HepG2 (cell line): ENCODE measurements around the gene LRRTM2. TPM values are rescaled to one million over a fixed set of nuclear protein-coding genes. Genes with fewer than 3 reads are reported as not detected.

Experiments
- ATAC-seq: fragments of 200-7000 bp; cut with Tn5 transposase; 3 replicates; pipeline ENCODE4 v1.9.1; 2020; ENCODE audit warnings: mild to moderate bottlenecking, moderate library complexity
- BruUV-seq: library from RNA; stranded (reverse); fragments of 400-500 nt; replicated peaks from 2 replicates; lab custom pipeline; 2021; lab: Mats Ljungman, UMichigan
- CTCF ChIA-PET: fragments of 300-600 bp; formaldehyde crosslinking; extraction: SDS; loops from one replicate; lab custom pipeline; 2021; ENCODE audit warnings: low total read pairs, inconsistent platforms, low intra/inter-chr PET ratio; lab: Yijun Ruan, JAX
- POLR2A ChIA-PET: fragments of 350-600 bp; sonication (Branson Sonifier 250); formaldehyde crosslinking; loops from one replicate; lab custom pipeline; 2020; ENCODE audit warnings: antibody characterized with exemption, inconsistent platforms; lab: Yijun Ruan, JAX
- DNase-seq: peaks from one replicate; pipeline ENCODE4 v3.0.0-alpha.2; 2015; ENCODE audit warnings: low spot score
- FAIRE-seq: peaks from 3 replicates; lab custom pipeline; 2011; peaks lifted over from hg19 to GRCh38; lab: Jason Lieb, UNC
- H2AFZ ChIP-seq: one replicate; pipeline ENCODE4 v1.6.1; 2011; ENCODE audit warnings: low read length, inconsistent platforms
- H3K27ac ChIP-seq: fragments of 300-600 bp; 3 replicates; pipeline ENCODE4 v1.8.0; 2011; ENCODE audit warnings: mixed run types, mild to moderate bottlenecking, mixed read lengths, low read length, inconsistent platforms; ENCODE audit not compliant: insufficient read depth; ENCODE audit errors: extremely low read length
- H3K27me3 ChIP-seq, 2 experiments: fragments of 200-600 bp in 1 of 2; 2 replicates in 1 of 2; 3 replicates in 1 of 2; pipeline versions ENCODE4 v1.6.0 to v1.8.0; 2011; ENCODE audit warnings: low read length in 2 of 2, mild to moderate bottlenecking in 2 of 2, moderate library complexity in 2 of 2, inconsistent platforms in 1 of 2; ENCODE audit not compliant: insufficient read depth in 2 of 2, control insufficient read depth in 1 of 2
- H3K36me3 ChIP-seq, 2 experiments: fragments of 200-600 bp in 1 of 2; replicated peaks in 1 of 2; 2 replicates in 1 of 2; 3 replicates in 1 of 2; pipeline versions ENCODE4 v1.5.1 to v1.8.0; 2011; ENCODE audit warnings: low read length in 2 of 2, inconsistent platforms in 1 of 2; ENCODE audit not compliant: insufficient read depth in 2 of 2, control insufficient read depth in 1 of 2
- H3K4me1 ChIP-seq: 2 replicates; pipeline ENCODE4 v1.5.1; 2012; ENCODE audit warnings: low read length, inconsistent platforms; ENCODE audit not compliant: insufficient read depth
- H3K4me2 ChIP-seq: 2 replicates; pipeline ENCODE4 v1.6.0; 2011; ENCODE audit warnings: low read depth, low read length, inconsistent platforms
- H3K4me3 ChIP-seq, 3 experiments: fragments of 200-600 bp in 1 of 3; sonication (generic), shearing (Covaris generic) in 1 of 3; replicated peaks in 1 of 3; 2 replicates each; pipeline ENCODE4 v1.5.1; 2011 to 2016; ENCODE audit warnings: low read length in 3 of 3, inconsistent platforms in 2 of 3, low read depth in 2 of 3, mild to moderate bottlenecking in 2 of 3, control low read depth in 1 of 3, mixed read lengths in 1 of 3; ENCODE audit not compliant: insufficient read depth in 1 of 3
- H3K79me2 ChIP-seq: one replicate; pipeline ENCODE4 v1.6.1; 2011; ENCODE audit warnings: low read length, inconsistent platforms; ENCODE audit not compliant: insufficient read depth
- H3K9ac ChIP-seq: 2 replicates; pipeline ENCODE4 v1.6.0; 2011; ENCODE audit warnings: mild to moderate bottlenecking, low read depth, low read length, inconsistent platforms; ENCODE audit not compliant: insufficient read depth
- H3K9me3 ChIP-seq: 2 replicates; pipeline ENCODE4 v1.5.1; 2012; ENCODE audit warnings: mild to moderate bottlenecking, low read length
- H4K20me1 ChIP-seq: 2 replicates; pipeline ENCODE4 v1.6.0; 2011; ENCODE audit warnings: inconsistent platforms, mild to moderate bottlenecking, low read length, moderate library complexity; ENCODE audit not compliant: insufficient read depth
- AKNA ChIP-seq: sonication (generic); formaldehyde crosslinking; IDR thresholded peaks from 2 replicates; pipeline ENCODE4 v1.4.0; 2020; ENCODE audit warnings: missing genetic modification reagents, borderline replicate concordance
- CBX2 ChIP-seq, 2 experiments: fragments of 200-600 bp in 1 of 2; sonication (generic); formaldehyde crosslinking in 1 of 2; IDR thresholded peaks; 2 replicates each; pipeline versions ENCODE4 v1.7.0 to v1.8.1; 2018 to 2022; ENCODE audit warnings: low read depth in 2 of 2, low read length in 1 of 2, mild to moderate bottlenecking in 1 of 2, missing genetic modification reagents in 1 of 2
- DNMT1 ChIP-seq: sonication (generic); formaldehyde crosslinking; IDR thresholded peaks from 2 replicates; pipeline ENCODE4 v1.5.1; 2020; ENCODE audit warnings: mild to moderate bottlenecking, missing genetic modification reagents
- E2F1 ChIP-seq: sonication (generic); formaldehyde crosslinking; IDR thresholded peaks from 2 replicates; pipeline ENCODE4 v1.5.0; 2020; ENCODE audit warnings: missing genetic modification reagents
- HOXA9 ChIP-seq: sonication (generic); formaldehyde crosslinking; IDR thresholded peaks from 2 replicates; pipeline ENCODE4 v1.8.1; 2022; ENCODE audit warnings: missing genetic modification reagents, mild to moderate bottlenecking, moderate library complexity, borderline replicate concordance
- IKZF1 ChIP-seq: fragments of 450-650 bp; IDR thresholded peaks from 2 replicates; pipeline ENCODE4 v1.7.1; 2016
- MAZ ChIP-seq, 2 experiments: sonication (generic) in 1 of 2; formaldehyde crosslinking in 1 of 2; IDR thresholded peaks; 2 replicates each; pipeline versions ENCODE4 v1.5.0 to v1.6.1; 2012 to 2020; ENCODE audit warnings: low read depth in 2 of 2, mild to moderate bottlenecking in 2 of 2, borderline replicate concordance in 1 of 2, improper control_type of control experiment in 1 of 2, low read length in 1 of 2, missing genetic modification reagents in 1 of 2, moderate library complexity in 1 of 2
- SALL2 ChIP-seq: sonication (generic); formaldehyde crosslinking; IDR thresholded peaks from 2 replicates; pipeline ENCODE4 v1.8.1; 2023; ENCODE audit warnings: mild to moderate bottlenecking, missing genetic modification reagents, inconsistent platforms
- SKI ChIP-seq: fragments of 450-650 bp; IDR thresholded peaks from one replicate; pipeline ENCODE4 v1.6.1; 2018; ENCODE audit warnings: mild to moderate bottlenecking; ENCODE audit not compliant: partially characterized antibody
- TOE1 ChIP-seq: sonication (generic); formaldehyde crosslinking; IDR thresholded peaks from 2 replicates; pipeline ENCODE4 v1.4.0; 2020; ENCODE audit warnings: mild to moderate bottlenecking, missing genetic modification reagents
- ZNF510 ChIP-seq: sonication (generic); formaldehyde crosslinking; IDR thresholded peaks from 2 replicates; pipeline ENCODE4 v1.4.0; 2020; ENCODE audit warnings: low read depth, mild to moderate bottlenecking, missing genetic modification reagents
- WGBS: methylation state at CpG from one replicate; pipeline ENCODE4 v1.1.6; 2017; ENCODE audit warnings: low lambda C conversion rate; 5-methylcytosine and 5-hydroxymethylcytosine counted together
- in situ Hi-C: cut with HindIII; loops from 2 replicates; pipeline ENCODE4 v1.10.0; 2017; ENCODE audit warnings: low pct_unique_long_range_greater_than_20kb; ENCODE audit not compliant: extremely low pct_ligation_motif_present
- intact Hi-C: fragments of 100-400 bp; cut with micrococcal nuclease; formaldehyde crosslinking; loops from one replicate; pipeline ENCODE4 v1.10.0; 2022; ENCODE audit not compliant: unreplicated experiment
- polyA plus RNA-seq, 8 experiments: library from polyadenylated mRNA; depleted of rRNA in 3 of 8; stranded (reverse) in 7 of 8; unstranded in 1 of 8; fragments of >200 nt; fragmentation: Illumina TruSeq in 4 of 8; extraction: Trizol in 4 of 8; gene quantifications; 2 replicates each; pipeline versions ENCODE4 v1.2.1 to v1.2.3, GENCODE V29; 2011 to 2016; ENCODE audit warnings: low read depth in 4 of 8, missing spikeins in 1 of 8, mixed read lengths in 1 of 8; ENCODE audit not compliant: insufficient read depth in 1 of 8
- total RNA-seq, 5 experiments: library from RNA; depleted of rRNA; stranded (reverse); fragments of >200 nt; fragmentation: Illumina TruSeq; extraction: Trizol; gene quantifications; 2 replicates each; pipeline ENCODE4 v1.2.3, GENCODE V29; 2016; ENCODE audit warnings: low read depth in 1 of 5
- TF ChIP-seq, protein P1 (sequence below): IDR thresholded peaks from 2 replicates; pipeline ENCODE4 v1.6.1; 2012; ENCODE audit warnings: low read depth, low read length, improper control_type of control experiment

LRRTM2 gene
- total and polyA plus RNA-seq, 2 of the 13 experiments (the other 11 are each of a cell fraction or from before 2014, with no cell fraction given) = not detected

DNA sequence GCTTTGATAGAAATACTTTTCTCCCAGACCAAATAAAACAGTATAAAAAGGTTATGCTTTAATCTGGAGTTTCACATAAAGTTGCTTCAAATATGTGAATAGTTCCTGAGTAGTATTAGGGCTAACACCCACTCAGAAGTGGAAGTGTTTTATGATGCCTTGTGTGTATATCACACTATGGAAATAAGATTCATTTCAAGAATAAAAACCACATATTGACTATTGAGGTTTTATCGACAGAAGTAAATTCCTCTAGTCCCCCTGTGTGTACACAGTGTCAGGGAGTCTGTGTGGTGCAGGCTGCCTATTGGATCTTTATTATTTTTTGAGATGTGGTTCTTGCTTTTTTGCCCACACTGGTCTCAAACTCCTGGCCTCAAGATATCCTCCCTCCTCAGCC is 20.8 kb upstream of the LRRTM2 start:
- WGBS = 100% methylated on average over 1 of the region's 1 CpG
- no TSS peak for BruUV-seq
- 0 out of 2 replicates have a peak, but pooled peaks cover 8% of the 10 kb centered on the region for H3K4me1 ChIP-seq
- H3K9me3 ChIP-seq = no peaks in the 10 kb centered on the region
- no peak overlapping the region for H2AFZ ChIP-seq
- no peak for TF ChIP-seq TOE1 (CRISPR knock-in tag)
- no peak for TF ChIP-seq CBX2 (IDR thresholded peaks at IDR 0.05; ENCODE audit: low read depth, low read length)
- TF ChIP-seq CBX2 (CRISPR knock-in tag; IDR thresholded peaks at IDR 0.05; ENCODE audit: low read depth) = no peak
- no peak for TF ChIP-seq AKNA
- TF ChIP-seq ZNF510 (CRISPR knock-in tag) = no peak
- no peak for TF ChIP-seq SALL2 (CRISPR knock-in tag)
- TF ChIP-seq E2F1 (CRISPR knock-in tag) = no peak
- TF ChIP-seq, protein P1, sequence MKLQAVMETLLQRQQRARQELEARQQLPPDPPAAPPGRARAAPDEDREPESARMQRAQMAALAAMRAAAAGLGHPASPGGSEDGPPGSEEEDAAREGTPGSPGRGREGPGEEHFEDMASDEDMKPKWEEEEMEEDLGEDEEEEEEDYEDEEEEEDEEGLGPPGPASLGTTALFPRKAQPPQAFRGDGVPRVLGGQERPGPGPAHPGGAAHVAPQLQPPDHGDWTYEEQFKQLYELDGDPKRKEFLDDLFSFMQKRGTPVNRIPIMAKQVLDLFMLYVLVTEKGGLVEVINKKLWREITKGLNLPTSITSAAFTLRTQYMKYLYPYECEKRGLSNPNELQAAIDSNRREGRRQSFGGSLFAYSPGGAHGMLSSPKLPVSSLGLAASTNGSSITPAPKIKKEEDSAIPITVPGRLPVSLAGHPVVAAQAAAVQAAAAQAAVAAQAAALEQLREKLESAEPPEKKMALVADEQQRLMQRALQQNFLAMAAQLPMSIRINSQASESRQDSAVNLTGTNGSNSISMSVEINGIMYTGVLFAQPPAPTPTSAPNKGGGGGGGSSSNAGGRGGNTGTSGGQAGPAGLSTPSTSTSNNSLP = no peak
- no peak for TF ChIP-seq SKI
- TF ChIP-seq IKZF1 = no peak
- TF ChIP-seq DNMT1 (CRISPR knock-in tag) = no peak
- no peak for TF ChIP-seq HOXA9 (CRISPR knock-in tag)
- TF ChIP-seq MAZ (IDR thresholded peaks at IDR 0.05; ENCODE audit: borderline replicate concordance, low read depth, low read length) = no peak
- TF ChIP-seq MAZ (CRISPR knock-in tag; IDR thresholded peaks at IDR 0.05; ENCODE audit: low read depth) = no peak
- H3K9ac ChIP-seq = no peak overlapping the region
- POLR2A ChIA-PET = no interaction called here
- in situ Hi-C loops (no loop called here), intact Hi-C loops (no loop called here)
- no peak for FAIRE-seq
- no peak overlapping the region for H3K4me2 ChIP-seq
- no peak overlapping the region for H3K4me3 ChIP-seq
- no peaks in the 10 kb centered on the region for H3K79me2 ChIP-seq
- no peak for DNase-seq
- H4K20me1 ChIP-seq = no peaks in the 10 kb centered on the region
- no peaks in the 10 kb centered on the region for H3K27me3 ChIP-seq
- no peak overlapping the region for H3K27ac ChIP-seq
- no peak for ATAC-seq
- H3K36me3 ChIP-seq = peaks cover 14 to 32% of the 10 kb centered on the region in 2 experiments; a peak in 4 of 5 replicates
- CTCF ChIA-PET = no interaction called here
